ENCODE results near the gene ETF1. TPM values are rescaled to one million over a fixed set of nuclear protein-coding genes. Genes with fewer than 3 reads are reported as not detected.
"Not testable (repeated sequence)": the region's sequence is repeated elsewhere in the genome, so short reads cannot be mapped to it uniquely, and the experiment has no call there.

The ETF1 gene
- total and polyA plus RNA-seq, 3 experiments from 2014 or later: 29.4 to 246 (median 239) TPM

GRCh38 chr5:138527170-138527569 lies 15.9 kb downstream of the ETF1 start:
- H3K36me3 ChIP-seq (ENCODE audit: insufficient read depth, low read length): no peaks in the 10 kb centered on the region
- Mint-ChIP-seq H3K27ac (peak overlapping the region in 3 of 8 donors; percentile 48 to 63 (median 51)), H3K27me3 (no peaks in the 10 kb centered on the region), H3K4me1 (peaks cover 41 to 62% (median 62%) of the 10 kb centered on the region in 3 donors), H3K9me3 (no peaks in the 10 kb centered on the region), H3K36me3 (peaks cover 0 to 42% (median 11%) of the 10 kb centered on the region in 3 donors), H3K4me3 (no peak overlapping the region)
- CTCF ChIA-PET: no interaction called here
- no peaks in the 10 kb centered on the region for H3K27me3 ChIP-seq (ENCODE audit: insufficient read depth, low read length, poor library complexity, severe bottlenecking)
- H3K27ac ChIP-seq (ENCODE audit: low read depth, low read length): no peak overlapping the region
- peaks cover 5% of the 10 kb centered on the region for H3K4me1 ChIP-seq (ENCODE audit: insufficient read depth, low read length)
- H3K4me3 ChIP-seq (ENCODE audit: low read length): no peak overlapping the region
- no peaks in the 10 kb centered on the region for H3K9me3 ChIP-seq (ENCODE audit: low read length)
- no peak for DNase-seq
- POLR2A ChIA-PET: interaction anchor here (0.5 kb wide), 1 partner anchor 1580 kb away, joined by 3 read pairs; no protein-coding TSS in a partner anchor

GRCh38 chr5:138523406-138523805 lies 19.6 kb downstream of the ETF1 start:
- CTCF ChIA-PET: no interaction called here
- Histone ChIP-seq H3K9me3 (ENCODE audit: low read length) (no peaks in the 10 kb centered on the region), H3K27me3 (ENCODE audit: insufficient read depth, low read length, poor library complexity, severe bottlenecking) (no peaks in the 10 kb centered on the region), H3K4me1 (ENCODE audit: insufficient read depth, low read length) (no peaks in the 10 kb centered on the region), H3K4me3 (ENCODE audit: low read length) (no peak overlapping the region), H3K27ac (ENCODE audit: low read depth, low read length) (no peak overlapping the region), H3K36me3 (ENCODE audit: insufficient read depth, low read length) (peaks cover 5% of the 10 kb centered on the region)
- DNase-seq: no peak
- Mint-ChIP-seq H3K27ac (peak overlapping the region in 3 of 8 donors; percentile 3 to 34 (median 4)), H3K9me3 (no peaks in the 10 kb centered on the region), H3K4me3 (no peak overlapping the region), H3K4me1 (peaks cover 33 to 57% (median 52%) of the 10 kb centered on the region in 3 donors), H3K36me3 (peaks cover 0 to 34% (median 7%) of the 10 kb centered on the region in 3 donors), H3K27me3 (no peaks in the 10 kb centered on the region)
- POLR2A ChIA-PET: no interaction called here

GRCh38 chr5:138520971-138521370 lies 22.1 kb downstream of the ETF1 start:
- POLR2A ChIA-PET: no interaction called here
- H3K27me3 Mint-ChIP-seq: no peaks in the 10 kb centered on the region
- no peak for DNase-seq
- peak overlapping the region in 1 of 8 donors; percentile 83 for H3K27ac Mint-ChIP-seq
- CTCF ChIA-PET: no interaction called here
- H3K9me3 Mint-ChIP-seq: no peaks in the 10 kb centered on the region
- Histone ChIP-seq H3K36me3 (ENCODE audit: insufficient read depth, low read length) (peaks cover 12% of the 10 kb centered on the region), H3K9me3 (ENCODE audit: low read length) (no peaks in the 10 kb centered on the region), H3K4me3 (ENCODE audit: low read length) (no peak overlapping the region), H3K4me1 (ENCODE audit: insufficient read depth, low read length) (no peaks in the 10 kb centered on the region), H3K27me3 (ENCODE audit: insufficient read depth, low read length, poor library complexity, severe bottlenecking) (no peaks in the 10 kb centered on the region), H3K27ac (ENCODE audit: low read depth, low read length) (no peak overlapping the region)
- no peak overlapping the region for H3K4me3 Mint-ChIP-seq
- peaks cover 25 to 45% (median 39%) of the 10 kb centered on the region in 3 donors for H3K4me1 Mint-ChIP-seq
- peaks cover 7 to 42% (median 11%) of the 10 kb centered on the region in 3 donors for H3K36me3 Mint-ChIP-seq

GRCh38 chr5:138517437-138517836 lies 25.6 kb downstream of the ETF1 start:
- peaks cover 18 to 29% (median 26%) of the 10 kb centered on the region in 3 donors for H3K4me1 Mint-ChIP-seq

GRCh38 chr5:138515556-138516245 lies 27.3 kb downstream of the ETF1 start:
- DNase-seq: no peak
- peaks cover 33% of the 10 kb centered on the region for H3K36me3 ChIP-seq (ENCODE audit: insufficient read depth, low read length)
- no peaks in the 10 kb centered on the region for H3K27me3 Mint-ChIP-seq
- H3K4me3 Mint-ChIP-seq: no peak overlapping the region
- ChIA-PET POLR2A (no interaction called here), CTCF (interaction anchor here (1.5 kb wide), 1 partner anchor 66 kb away, joined by 3 read pairs; no protein-coding TSS in a partner anchor)
- H3K27ac ChIP-seq (ENCODE audit: low read depth, low read length): no peak overlapping the region
- H3K9me3 Mint-ChIP-seq: no peaks in the 10 kb centered on the region
- H3K36me3 Mint-ChIP-seq: peaks cover 15 to 77% (median 15%) of the 10 kb centered on the region in 3 donors
- H3K4me1 Mint-ChIP-seq: peaks cover 11 to 15% (median 13%) of the 10 kb centered on the region in 3 donors
- no peaks in the 10 kb centered on the region for H3K9me3 ChIP-seq (ENCODE audit: low read length)
- no peaks in the 10 kb centered on the region for H3K27me3 ChIP-seq (ENCODE audit: insufficient read depth, low read length, poor library complexity, severe bottlenecking)
- H3K27ac Mint-ChIP-seq: peak overlapping the region in 2 of 8 donors; percentile 13
- no peaks in the 10 kb centered on the region for H3K4me1 ChIP-seq (ENCODE audit: insufficient read depth, low read length)
- no peak overlapping the region for H3K4me3 ChIP-seq (ENCODE audit: low read length)

More at GRCh38 chr5:138517437-138517836, 25.6 kb downstream of the ETF1 start:
- DNase-seq: no peak
- H3K27ac ChIP-seq (ENCODE audit: low read depth, low read length): no peak overlapping the region
- no peaks in the 10 kb centered on the region for H3K4me1 ChIP-seq (ENCODE audit: insufficient read depth, low read length)
- Mint-ChIP-seq H3K27me3 (no peaks in the 10 kb centered on the region), H3K9me3 (no peaks in the 10 kb centered on the region), H3K36me3 (peaks cover 11 to 67% (median 12%) of the 10 kb centered on the region in 3 donors), H3K27ac (peak overlapping the region in 1 of 8 donors; percentile 58), H3K4me3 (no peak overlapping the region)
- ChIA-PET POLR2A (no interaction called here), CTCF (no interaction called here)
- H3K4me3 ChIP-seq (ENCODE audit: low read length): no peak overlapping the region
- no peaks in the 10 kb centered on the region for H3K9me3 ChIP-seq (ENCODE audit: low read length)
- H3K36me3 ChIP-seq (ENCODE audit: insufficient read depth, low read length): peaks cover 27% of the 10 kb centered on the region
- H3K27me3 ChIP-seq (ENCODE audit: insufficient read depth, low read length, poor library complexity, severe bottlenecking): no peaks in the 10 kb centered on the region

GRCh38 chr5:138514021-138514420 lies 29.0 kb downstream of the ETF1 start:
- CTCF ChIA-PET: interaction anchor here (1.2 to 1.6 kb wide), 2 partner anchors 9 to 49 kb away, joined by 3 to 6 read pairs; no protein-coding TSS in a partner anchor
- H3K4me1 Mint-ChIP-seq: peaks cover 4 to 11% (median 6%) of the 10 kb centered on the region in 3 donors

GRCh38 chr5:138508958-138509357 lies 34.1 kb downstream of the ETF1 start:
- Mint-ChIP-seq H3K27me3 (no peaks in the 10 kb centered on the region), H3K4me1 (peaks cover 0 to 4% (median 0%) of the 10 kb centered on the region in 3 donors), H3K36me3 (peaks cover 13 to 62% (median 17%) of the 10 kb centered on the region in 3 donors), H3K27ac (peak overlapping the region in 4 of 8 donors; percentile 21 to 76 (median 37)), H3K4me3 (no peak overlapping the region), H3K9me3 (no peaks in the 10 kb centered on the region)
- H3K36me3 ChIP-seq (ENCODE audit: insufficient read depth, low read length): peaks cover 32% of the 10 kb centered on the region
- no peak overlapping the region for H3K27ac ChIP-seq (ENCODE audit: low read depth, low read length)
- H3K27me3 ChIP-seq (ENCODE audit: insufficient read depth, low read length, poor library complexity, severe bottlenecking): no peaks in the 10 kb centered on the region
- DNase-seq: no peak
- CTCF ChIA-PET: interaction anchor here (4.3 kb wide), 1 partner anchor 59 kb away, joined by 24 read pairs; no protein-coding TSS in a partner anchor
- H3K4me3 ChIP-seq (ENCODE audit: low read length): no peak overlapping the region
- H3K4me1 ChIP-seq (ENCODE audit: insufficient read depth, low read length): no peaks in the 10 kb centered on the region
- no peaks in the 10 kb centered on the region for H3K9me3 ChIP-seq (ENCODE audit: low read length)
- POLR2A ChIA-PET: interaction anchor here (0.5 kb wide), 1 partner anchor 43 kb away, joined by 4 read pairs; no protein-coding TSS in a partner anchor

More at GRCh38 chr5:138514021-138514420, 29.0 kb downstream of the ETF1 start:
- Mint-ChIP-seq H3K4me3 (no peak overlapping the region), H3K27me3 (no peaks in the 10 kb centered on the region), H3K9me3 (no peaks in the 10 kb centered on the region), H3K27ac (peak overlapping the region in 2 of 8 donors; percentile 17 to 23), H3K36me3 (peaks cover 20 to 84% (median 20%) of the 10 kb centered on the region in 3 donors)
- no peak for DNase-seq
- Histone ChIP-seq H3K36me3 (ENCODE audit: insufficient read depth, low read length) (peaks cover 39% of the 10 kb centered on the region), H3K27me3 (ENCODE audit: insufficient read depth, low read length, poor library complexity, severe bottlenecking) (no peaks in the 10 kb centered on the region), H3K4me1 (ENCODE audit: insufficient read depth, low read length) (no peaks in the 10 kb centered on the region), H3K4me3 (ENCODE audit: low read length) (no peak overlapping the region), H3K27ac (ENCODE audit: low read depth, low read length) (no peak overlapping the region), H3K9me3 (ENCODE audit: low read length) (no peaks in the 10 kb centered on the region)
- POLR2A ChIA-PET: no interaction called here

- CTCF ChIA-PET; H3K27ac Mint-ChIP-seq; DNase-seq; H3K9me3 Mint-ChIP-seq; H3K27me3 ChIP-seq (ENCODE audit: insufficient read depth, low read length, poor library complexity, severe bottlenecking); H3K4me3 Mint-ChIP-seq; POLR2A ChIA-PET; H3K27me3 Mint-ChIP-seq; H3K4me1 ChIP-seq (ENCODE audit: insufficient read depth, low read length); H3K9me3 ChIP-seq (ENCODE audit: low read length); H3K27ac ChIP-seq (ENCODE audit: low read depth, low read length); H3K4me3 ChIP-seq (ENCODE audit: low read length); H3K4me1 Mint-ChIP-seq: not testable (repeated sequence)
- peaks cover 9 to 48% (median 16%) of the 10 kb centered on the region in 3 donors for H3K36me3 Mint-ChIP-seq
- H3K36me3 ChIP-seq (ENCODE audit: insufficient read depth, low read length): peaks cover 26% of the 10 kb centered on the region
Observed at GRCh38 chr5:138507485-138507884, 35.6 kb downstream of the ETF1 start.
